Stimulated activated CD8-positive, alpha-beta memory T cell treated with anti-CD3 and anti-CD28 coated beads, Interleukin-4, amount 100 ng/mL, for 48 hours (primary cell): ENCODE data around the gene USH1C.

Source experiments
- DNase-seq: peaks from one replicate; pipeline ENCODE4 v3.0.0-alpha.2; 2020

USH1C gene

GRCh38 chr11:17544181-17544622, at the start of gene USH1C:
TSS of gene USH1C (minus strand) at chr11:17544416. CDS start at chr11:17544307, 109 bp downstream.
- peak; percentile 58 for DNase-seq

GRCh38 chr11:17593466-17594245, 49.4 kb upstream of the USH1C start:
- DNase-seq = no peak

GRCh38 chr11:17591293-17591692, 47.1 kb upstream of the USH1C start:
- DNase-seq = no peak

GRCh38 chr11:17590463-17590862, 46.2 kb upstream of the USH1C start:
- no peak for DNase-seq

- no peak for DNase-seq
These were observed 44.5 kb upstream of the USH1C start for GRCh38 chr11:17588721-17589120.

GRCh38 chr11:17588166-17588565, 44.0 kb upstream of the USH1C start:
- no peak for DNase-seq

GRCh38 chr11:17585911-17586695, 41.9 kb upstream of the USH1C start:
- no peak for DNase-seq

- no peak for DNase-seq
These were observed 37.5 kb upstream of the USH1C start for GRCh38 chr11:17581732-17582053.

- no peak for DNase-seq
These were observed 37.0 kb upstream of the USH1C start for GRCh38 chr11:17581036-17581731.

GRCh38 chr11:17580271-17580670, 36.1 kb upstream of the USH1C start:
- no peak for DNase-seq

- no peak for DNase-seq
These were observed 35.2 kb upstream of the USH1C start for GRCh38 chr11:17579451-17579850.

- no peak for DNase-seq
These were observed 34.7 kb upstream of the USH1C start for GRCh38 chr11:17578958-17579357.

- DNase-seq = no peak
These were observed 34.1 kb upstream of the USH1C start for GRCh38 chr11:17578296-17578695.

GRCh38 chr11:17575431-17576425, 31.5 kb upstream of the USH1C start:
- no peak for DNase-seq

GRCh38 chr11:17574141-17575091, 30.2 kb upstream of the USH1C start:
- no peak for DNase-seq

- DNase-seq = no peak
These were observed 29.3 kb upstream of the USH1C start for GRCh38 chr11:17573526-17573925.

GRCh38 chr11:17572791-17573460, 28.7 kb upstream of the USH1C start:
- no peak for DNase-seq

- no peak for DNase-seq
These were observed 28.1 kb upstream of the USH1C start for GRCh38 chr11:17572359-17572690.

- no peak for DNase-seq
These were observed 27.5 kb upstream of the USH1C start for GRCh38 chr11:17571431-17572358.

- DNase-seq = no peak
These were observed 25.8 kb upstream of the USH1C start for GRCh38 chr11:17570034-17570433.
